Measurements from ENCODE around the gene SLCO2A1.

- TF ChIP-seq, protein P1, sequence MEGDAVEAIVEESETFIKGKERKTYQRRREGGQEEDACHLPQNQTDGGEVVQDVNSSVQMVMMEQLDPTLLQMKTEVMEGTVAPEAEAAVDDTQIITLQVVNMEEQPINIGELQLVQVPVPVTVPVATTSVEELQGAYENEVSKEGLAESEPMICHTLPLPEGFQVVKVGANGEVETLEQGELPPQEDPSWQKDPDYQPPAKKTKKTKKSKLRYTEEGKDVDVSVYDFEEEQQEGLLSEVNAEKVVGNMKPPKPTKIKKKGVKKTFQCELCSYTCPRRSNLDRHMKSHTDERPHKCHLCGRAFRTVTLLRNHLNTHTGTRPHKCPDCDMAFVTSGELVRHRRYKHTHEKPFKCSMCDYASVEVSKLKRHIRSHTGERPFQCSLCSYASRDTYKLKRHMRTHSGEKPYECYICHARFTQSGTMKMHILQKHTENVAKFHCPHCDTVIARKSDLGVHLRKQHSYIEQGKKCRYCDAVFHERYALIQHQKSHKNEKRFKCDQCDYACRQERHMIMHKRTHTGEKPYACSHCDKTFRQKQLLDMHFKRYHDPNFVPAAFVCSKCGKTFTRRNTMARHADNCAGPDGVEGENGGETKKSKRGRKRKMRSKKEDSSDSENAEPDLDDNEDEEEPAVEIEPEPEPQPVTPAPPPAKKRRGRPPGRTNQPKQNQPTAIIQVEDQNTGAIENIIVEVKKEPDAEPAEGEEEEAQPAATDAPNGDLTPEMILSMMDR (IDR thresholded peaks at IDR 0.05), result no peak
- TF ChIP-seq POLR2A (IDR thresholded peaks at IDR 0.05) (no peak), POLR2AphosphoS5 (IDR thresholded peaks at IDR 0.05) (no peak)
Observed at GRCh38 chr3:133932009-133932408, 97.7 kb downstream of the SLCO2A1 start.
